HCT116 (cell line): ENCODE results near the gene PLA2G2C. TPM values are rescaled to one million over a fixed set of nuclear protein-coding genes. Genes with fewer than 3 reads are reported as not detected.

Experiments
- ATAC-seq: fragments of 200-7000 bp; cut with Tn5 transposase; 2 replicates; pipeline ENCODE4 v1.9.1; 2020; ENCODE audit warnings: mild to moderate bottlenecking, moderate library complexity
- BruUV-seq: library from RNA; stranded (reverse); fragments of 400-500 nt; replicated peaks from 2 replicates; lab custom pipeline; 2021; lab: Mats Ljungman, UMichigan
- CTCF ChIA-PET: fragments of 300-600 bp; sonication (Branson Sonifier 250); formaldehyde crosslinking; loops from one replicate; lab custom pipeline; 2021; ENCODE audit warnings: antibody characterized with exemption; lab: Charles Lee
- POLR2A ChIA-PET: fragments of 300-600, 350-600 bp; sonication (Branson Sonifier 250); formaldehyde crosslinking; loops from one replicate; lab custom pipeline; 2021; ENCODE audit warnings: antibody characterized with exemption; lab: Charles Lee
- RAD21 ChIA-PET, 2 experiments: fragments of 300-600 bp; sonication (Branson Sonifier 250); formaldehyde crosslinking; loops; one replicate each; lab custom pipeline; 2023; ENCODE audit warnings: low total read pairs in 2 of 2; ENCODE audit not compliant: uncharacterized antibody in 2 of 2, unreplicated experiment in 2 of 2, low non-redundant PET in 1 of 2; lab: Charles Lee
- DNase-seq: peaks from one replicate; pipeline ENCODE4 v3.0.0-alpha.2; 2010; ENCODE audit warnings: low read depth, low spot score
- H2AFZ ChIP-seq: fragments of 200-600 bp; shearing (Covaris generic), sonication (generic); 2 replicates; pipeline ENCODE4 v1.6.1; 2017; ENCODE audit warnings: low read depth, mixed run types, mixed read lengths, antibody characterized with exemption, low read length; ENCODE audit not compliant: poor library complexity, severe bottlenecking
- H3K27ac ChIP-seq: 2 replicates; pipeline ENCODE4 v1.5.1; 2012; ENCODE audit warnings: low read depth, low read length
- H3K27me3 ChIP-seq: fragments of 200-600 bp; sonication (generic); 2 replicates; pipeline ENCODE4 v1.6.1; 2016; ENCODE audit warnings: mixed run types, low read length, mixed read lengths; ENCODE audit not compliant: insufficient read depth
- H3K36me3 ChIP-seq, 2 experiments: fragments of 200-500 bp in 1 of 2; fragments of 200-600 bp in 1 of 2; sonication (Bioruptor generic) in 1 of 2; sonication (generic) in 1 of 2; 2 replicates each; pipeline versions ENCODE4 v1.5.1 to v1.6.1; 2014 to 2016; ENCODE audit warnings: low read length in 2 of 2, inconsistent platforms in 1 of 2, mixed read lengths in 1 of 2, mixed run types in 1 of 2; ENCODE audit not compliant: insufficient read depth in 2 of 2, control insufficient read depth in 1 of 2
- H3K4me1 ChIP-seq, 2 experiments: fragments of 200-600 bp in 1 of 2; sonication (generic) in 1 of 2; 2 replicates each; pipeline versions ENCODE4 v1.5.1 to v1.6.1; 2012 to 2017; ENCODE audit warnings: low read length in 2 of 2, inconsistent platforms in 1 of 2, mild to moderate bottlenecking in 1 of 2, mixed read lengths in 1 of 2, mixed run types in 1 of 2, moderate library complexity in 1 of 2; ENCODE audit not compliant: insufficient read depth in 2 of 2, control insufficient read depth in 1 of 2
- H3K4me2 ChIP-seq: fragments of 200-600 bp; sonication (generic); 2 replicates; pipeline ENCODE4 v1.6.1; 2017; ENCODE audit warnings: mixed run types, low read length, mixed read lengths
- H3K4me3 ChIP-seq, 2 experiments: fragments of 200-600 bp in 1 of 2; sonication (generic) in 1 of 2; replicated peaks in 1 of 2; 2 replicates each; pipeline ENCODE4 v1.5.1; 2011 to 2016; ENCODE audit warnings: low read length in 2 of 2, control low read depth in 1 of 2, low read depth in 1 of 2, mild to moderate bottlenecking in 1 of 2, mixed read lengths in 1 of 2, mixed run types in 1 of 2
- H3K79me2 ChIP-seq: fragments of 200-600 bp; sonication (generic); 2 replicates; pipeline ENCODE4 v1.6.1; 2017; ENCODE audit warnings: mild to moderate bottlenecking, mixed run types, low read length, moderate library complexity, mixed read lengths; ENCODE audit not compliant: insufficient read depth
- H3K9ac ChIP-seq: fragments of 200-600 bp; sonication (generic); 2 replicates; pipeline ENCODE4 v1.6.1; 2016; ENCODE audit warnings: low read length, mixed read lengths
- H3K9me2 ChIP-seq: fragments of 200-600 bp; sonication (generic), shearing (Covaris generic); 2 replicates; pipeline ENCODE4 v1.6.1; 2017; ENCODE audit warnings: mixed run types, mild to moderate bottlenecking, moderate library complexity; ENCODE audit not compliant: insufficient read depth
- H3K9me3 ChIP-seq, 2 experiments: fragments of 200-500 bp in 1 of 2; fragments of 200-600 bp in 1 of 2; sonication (Bioruptor generic) in 1 of 2; sonication (generic) in 1 of 2; 2 replicates each; pipeline ENCODE4 v1.6.1; 2014 to 2017; ENCODE audit warnings: low read length in 2 of 2, mixed read lengths in 2 of 2, inconsistent platforms in 1 of 2, low read depth in 1 of 2, mild to moderate bottlenecking in 1 of 2, mixed run types in 1 of 2, moderate library complexity in 1 of 2; ENCODE audit not compliant: control insufficient read depth in 1 of 2, insufficient read depth in 1 of 2
- H4K20me1 ChIP-seq: fragments of 200-600 bp; sonication (generic), shearing (Covaris generic); 2 replicates; pipeline ENCODE4 v1.6.1; 2017; ENCODE audit warnings: mixed run types, mild to moderate bottlenecking, moderate library complexity; ENCODE audit not compliant: insufficient read depth
- CBX3 ChIP-seq: IDR thresholded peaks from 2 replicates; pipeline ENCODE4 v1.6.1; 2012; ENCODE audit warnings: low read depth
- CEBPB ChIP-seq: IDR thresholded peaks from 2 replicates; pipeline ENCODE4 v1.6.1; 2012; ENCODE audit warnings: low read depth
- CTCF ChIP-seq, 3 experiments: fragments of 200-600 bp in 1 of 3; sonication (generic) in 1 of 3; IDR thresholded peaks in 2 of 3; conservative IDR thresholded peaks in 1 of 3; 2 replicates each; pipeline ENCODE4 v1.5.1; 2012 to 2017; ENCODE audit warnings: low read depth in 2 of 3, low read length in 2 of 3, antibody characterized with exemption in 1 of 3, borderline replicate concordance in 1 of 3, control low read depth in 1 of 3, mild to moderate bottlenecking in 1 of 3, mixed read lengths in 1 of 3, mixed run types in 1 of 3, moderate library complexity in 1 of 3; ENCODE audit not compliant: insufficient read depth in 1 of 3
- EGR1 ChIP-seq: IDR thresholded peaks from 2 replicates; pipeline ENCODE4 v1.6.1; 2012; ENCODE audit warnings: low read depth
- ELF1 ChIP-seq: IDR thresholded peaks from 2 replicates; pipeline ENCODE4 v1.6.1; 2012; ENCODE audit warnings: low read depth, borderline replicate concordance
- POLR2A ChIP-seq: IDR thresholded peaks from 2 replicates; pipeline ENCODE4 v1.7.0; 2011; ENCODE audit warnings: borderline replicate concordance; ENCODE audit not compliant: insufficient read depth, insufficient read length; ENCODE audit errors: extremely low read depth
- POLR2AphosphoS5 ChIP-seq: IDR thresholded peaks from 2 replicates; pipeline ENCODE4 v1.6.1; 2011; ENCODE audit warnings: mild to moderate bottlenecking, low read depth, low read length, moderate library complexity
- SIN3A ChIP-seq: IDR thresholded peaks from 2 replicates; pipeline ENCODE4 v1.6.1; 2012; ENCODE audit warnings: low read depth
- SP1 ChIP-seq: IDR thresholded peaks from 2 replicates; pipeline ENCODE4 v1.6.1; 2012; ENCODE audit warnings: low read depth
- ZBTB33 ChIP-seq: IDR thresholded peaks from 2 replicates; pipeline ENCODE4 v1.6.1; 2011; ENCODE audit warnings: mild to moderate bottlenecking, low read length, moderate library complexity; ENCODE audit not compliant: insufficient replicate concordance; ENCODE audit errors: extremely low read depth
- intact Hi-C: fragments of 100-400 bp; cut with micrococcal nuclease; formaldehyde crosslinking; loops from 2 replicates; pipeline ENCODE4 v1.10.0; 2022
- total RNA-seq: library from RNA; stranded (reverse); gene quantifications from one replicate; pipeline ENCODE4 v1.2.1, GENCODE V29; 2021; ENCODE audit not compliant: unreplicated experiment
- TF ChIP-seq, protein P1 (sequence below): IDR thresholded peaks from 2 replicates; pipeline ENCODE4 v1.6.1; 2012

The PLA2G2C gene
- total RNA-seq, 1 experiment from 2014 or later: not detected

GRCh38 chr1:20172033-20172590, 14.2 kb downstream of the PLA2G2C start:
- H2AFZ ChIP-seq: no peak overlapping the region
- H3K4me2 ChIP-seq: no peak overlapping the region
- intact Hi-C loops: no loop called here
- no peaks in the 10 kb centered on the region for H3K27me3 ChIP-seq
- ChIA-PET CTCF (no interaction called here), POLR2A (no interaction called here), RAD21 (no interaction called here)
- no peak overlapping the region for H3K27ac ChIP-seq
- TF ChIP-seq EGR1 (no peak), ZBTB33 (no peak), CBX3 (no peak), POLR2AphosphoS5 (no peak), SP1 (no peak), ELF1 (no peak), CEBPB (no peak), SIN3A (no peak), POLR2A (no peak), CTCF (IDR thresholded peaks at IDR 0.05 in 2 of 3, conservative IDR thresholded peaks at IDR 0.05 in 1 of 3; ENCODE audit: borderline replicate concordance in 1 of 3, insufficient read depth in 1 of 3, low read depth in 2 of 3, low read length in 2 of 3) (no peak)
- TF ChIP-seq, protein P1, sequence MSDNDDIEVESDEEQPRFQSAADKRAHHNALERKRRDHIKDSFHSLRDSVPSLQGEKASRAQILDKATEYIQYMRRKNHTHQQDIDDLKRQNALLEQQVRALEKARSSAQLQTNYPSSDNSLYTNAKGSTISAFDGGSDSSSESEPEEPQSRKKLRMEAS: no peak
- no peaks in the 10 kb centered on the region for H3K36me3 ChIP-seq
- H3K9me2 ChIP-seq: no peaks in the 10 kb centered on the region
- no TSS peak for BruUV-seq
- ATAC-seq (no peak), DNase-seq (no peak)
- H3K4me3 ChIP-seq: no peak overlapping the region
- H3K4me1 ChIP-seq: peaks cover 0 to 10% of the 10 kb centered on the region in 2 experiments; a peak in 2 of 4 replicates
- no peaks in the 10 kb centered on the region for H4K20me1 ChIP-seq
- no peaks in the 10 kb centered on the region for H3K9me3 ChIP-seq
- H3K9ac ChIP-seq: no peak overlapping the region
- H3K79me2 ChIP-seq: no peaks in the 10 kb centered on the region
